ENCODE measurements around the gene SPART.

- TF ChIP-seq CTCF (IDR thresholded peaks at IDR 0.05) (no peak), POLR2AphosphoS5 (IDR thresholded peaks at IDR 0.05) (peak in 1 of 2 donors; percentile 35), POLR2A (IDR thresholded peaks at IDR 0.05) (peak in 1 of 4 donors; percentile 17), EP300 (IDR thresholded peaks at IDR 0.05) (no peak)
These were observed 48.5 kb downstream of the SPART start, which contains the start of gene CCDC169 for GRCh38 chr13:36297366-36298338.
